SJCRH30 (cell line): Measurements from ENCODE around the gene ZMYND10. TPM values are rescaled to one million over a fixed set of nuclear protein-coding genes. Genes with fewer than 3 reads are reported as not detected.
A peak's percentile ranks its signal among the peaks of the same experiment; 100 is the strongest.

Source experiments
- DNase-seq, 2 experiments: peaks; one replicate each; pipeline ENCODE4 v3.0.0-alpha.2; 2015 to 2020
- H3K27ac ChIP-seq: fragments of 250-450 bp; sonication (Bioruptor Pico); 2 replicates; pipeline ENCODE4 v1.5.1; 2020; ENCODE audit warnings: mild to moderate bottlenecking, moderate library complexity
- H3K27me3 ChIP-seq: fragments of 250-450 bp; sonication (Bioruptor Pico); 2 replicates; pipeline ENCODE4 v1.5.1; 2020; ENCODE audit warnings: mild to moderate bottlenecking, moderate library complexity
- H3K36me3 ChIP-seq: fragments of 250-450 bp; sonication (Bioruptor Pico); 2 replicates; pipeline ENCODE4 v1.5.1; 2020; ENCODE audit warnings: mild to moderate bottlenecking, moderate library complexity
- H3K4me1 ChIP-seq: fragments of 250-450 bp; sonication (Bioruptor Pico); 2 replicates; pipeline ENCODE4 v1.5.1; 2020; ENCODE audit warnings: mild to moderate bottlenecking, moderate library complexity
- H3K4me3 ChIP-seq: fragments of 250-450 bp; sonication (Bioruptor Pico); 2 replicates; pipeline ENCODE4 v1.5.1; 2020; ENCODE audit warnings: mild to moderate bottlenecking, moderate library complexity
- H3K9me3 ChIP-seq: fragments of 250-450 bp; sonication (Bioruptor Pico); replicated peaks from 2 replicates; pipeline ENCODE4 v1.5.1; 2020; ENCODE audit warnings: mild to moderate bottlenecking, moderate library complexity
- total RNA-seq: library from RNA; depleted of rRNA; stranded (reverse); fragments of >200 nt; shearing (Covaris generic); gene quantifications from 2 replicates; pipeline ENCODE4 v1.2.3, GENCODE V29; 2014

ZMYND10 gene
- total RNA-seq, 1 experiment from 2014 or later: 0.99 TPM

DNA sequence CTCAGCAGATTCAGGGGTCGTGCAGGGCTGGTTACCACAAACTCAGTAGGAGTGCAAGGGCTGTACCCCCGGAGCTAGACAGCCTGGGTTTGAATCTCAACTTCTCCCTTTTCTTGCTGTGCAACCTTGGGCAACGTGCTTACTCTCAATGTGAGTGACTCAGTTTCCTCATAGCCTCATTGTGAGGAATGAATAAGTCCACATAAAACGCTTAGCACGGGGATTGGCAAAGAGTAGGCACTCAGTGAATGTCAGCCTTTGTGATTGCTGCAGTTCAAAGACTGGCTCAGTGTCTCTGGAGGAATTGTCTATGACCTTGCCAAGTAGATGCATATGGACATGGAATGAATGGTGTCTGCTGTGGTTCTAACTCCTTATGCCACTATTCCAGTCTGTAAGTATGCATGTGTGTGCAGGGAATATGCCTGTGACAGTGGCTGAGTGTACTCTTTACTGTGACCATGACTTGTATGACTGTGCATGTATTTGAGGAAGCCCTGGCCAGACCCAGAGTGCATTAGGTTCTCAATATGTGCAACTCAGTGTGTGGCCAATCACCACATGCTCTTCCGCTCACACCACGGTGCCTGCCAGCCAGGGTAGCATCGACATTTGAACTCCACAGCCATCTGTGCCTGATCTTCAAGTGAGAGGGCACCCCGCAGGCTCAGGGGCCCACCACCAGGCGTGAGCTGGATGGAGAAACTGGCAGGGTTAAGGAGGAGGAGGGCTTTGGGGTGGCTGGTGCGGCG, 45.4 kb downstream of the ZMYND10 start:
- peak; percentile 29 to 46 for DNase-seq
- H3K9me3 ChIP-seq: no peaks in the 10 kb centered on the region
- H3K36me3 ChIP-seq: no peaks in the 10 kb centered on the region
- no peaks in the 10 kb centered on the region for H3K27me3 ChIP-seq
- peak overlapping the region; percentile 42 for H3K27ac ChIP-seq
- peaks cover 8% of the 10 kb centered on the region; the same call in 1 of the 2 replicates for H3K4me1 ChIP-seq
- H3K4me3 ChIP-seq: peak overlapping the region; percentile 70

DNA sequence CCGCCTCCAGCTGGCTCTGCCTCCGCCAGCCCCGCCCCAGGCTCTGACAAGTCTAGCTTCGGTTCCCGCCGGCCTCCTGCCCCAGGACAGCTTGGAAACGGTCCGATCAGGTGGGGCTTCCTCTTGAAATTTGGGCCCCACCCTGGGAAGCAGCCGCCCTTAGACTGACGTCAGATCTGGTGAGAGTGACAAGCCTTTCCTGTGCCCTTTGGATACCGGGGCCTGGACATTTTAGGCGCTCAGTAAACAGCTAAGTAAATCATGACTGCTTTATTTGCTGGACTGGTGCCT, 45.9 kb downstream of the ZMYND10 start:
- Histone ChIP-seq H3K9me3 (no peaks in the 10 kb centered on the region), H3K4me1 (peaks cover 8% of the 10 kb centered on the region; the same call in 1 of the 2 replicates), H3K27ac (peak overlapping the region; percentile 42), H3K4me3 (peak overlapping the region; percentile 70), H3K36me3 (no peaks in the 10 kb centered on the region), H3K27me3 (no peaks in the 10 kb centered on the region)
- no peak for DNase-seq

DNA sequence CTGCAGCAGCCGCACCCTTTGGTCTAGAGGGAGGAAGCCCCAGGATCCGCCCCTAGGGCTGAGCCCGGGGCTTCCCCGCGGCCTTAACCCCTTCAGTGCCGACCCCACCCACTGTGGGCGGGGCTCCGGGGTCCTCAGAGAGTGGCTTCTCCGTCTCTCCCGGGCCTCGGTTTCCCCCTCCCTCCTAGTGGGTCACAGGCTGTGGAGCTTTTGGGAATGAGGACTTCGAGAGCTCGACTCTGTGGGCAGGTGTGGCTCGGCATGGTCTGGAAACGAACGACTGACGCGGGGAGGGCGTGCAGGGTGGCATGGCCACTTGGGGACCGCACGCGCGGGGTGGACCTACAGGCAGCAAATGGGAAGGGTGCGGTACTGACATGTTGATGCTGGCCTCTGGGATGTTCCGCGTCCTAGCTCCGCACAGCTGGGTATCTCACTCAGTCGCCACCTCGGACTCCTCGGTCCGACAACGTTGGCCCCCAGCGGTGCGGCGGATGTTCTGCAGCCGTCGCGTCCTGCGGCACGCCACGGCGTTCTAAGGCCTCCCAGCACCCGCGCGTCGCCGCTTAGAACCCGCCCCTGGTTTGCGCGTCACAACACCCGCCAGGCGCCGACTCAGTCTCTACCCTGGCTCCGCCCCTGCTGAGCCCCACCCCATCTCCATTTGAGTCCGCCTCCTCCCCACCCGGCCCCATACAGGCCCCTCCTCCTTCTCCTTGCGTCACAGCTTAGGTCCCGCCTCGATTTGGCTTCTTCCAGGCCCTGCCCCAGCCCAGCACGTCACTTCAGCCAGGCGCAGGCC, 46.5 kb downstream of the ZMYND10 start, which contains the start of the genes HYAL3 and NAA80:
Gene HYAL3, minus strand, starts transcription at position 570 of the 802 bp plus-strand sequence. CDS start 3,803 bp downstream, outside the sequence.
Gene NAA80, minus strand, starts transcription at position 570 of the 802 bp plus-strand sequence. CDS start 1,942 bp downstream, outside the sequence.
- Histone ChIP-seq H3K4me3 (peak within 1 kb of the TSS; percentile 70), H3K27me3 (no peaks in the 10 kb centered on the region), H3K36me3 (no peaks in the 10 kb centered on the region), H3K27ac (peak within 1 kb of the TSS; percentile 42), H3K4me1 (peaks cover 8% of the 10 kb centered on the region; the same call in 1 of the 2 replicates), H3K9me3 (no peaks in the 10 kb centered on the region)
- DNase-seq: peak; percentile 99

DNA sequence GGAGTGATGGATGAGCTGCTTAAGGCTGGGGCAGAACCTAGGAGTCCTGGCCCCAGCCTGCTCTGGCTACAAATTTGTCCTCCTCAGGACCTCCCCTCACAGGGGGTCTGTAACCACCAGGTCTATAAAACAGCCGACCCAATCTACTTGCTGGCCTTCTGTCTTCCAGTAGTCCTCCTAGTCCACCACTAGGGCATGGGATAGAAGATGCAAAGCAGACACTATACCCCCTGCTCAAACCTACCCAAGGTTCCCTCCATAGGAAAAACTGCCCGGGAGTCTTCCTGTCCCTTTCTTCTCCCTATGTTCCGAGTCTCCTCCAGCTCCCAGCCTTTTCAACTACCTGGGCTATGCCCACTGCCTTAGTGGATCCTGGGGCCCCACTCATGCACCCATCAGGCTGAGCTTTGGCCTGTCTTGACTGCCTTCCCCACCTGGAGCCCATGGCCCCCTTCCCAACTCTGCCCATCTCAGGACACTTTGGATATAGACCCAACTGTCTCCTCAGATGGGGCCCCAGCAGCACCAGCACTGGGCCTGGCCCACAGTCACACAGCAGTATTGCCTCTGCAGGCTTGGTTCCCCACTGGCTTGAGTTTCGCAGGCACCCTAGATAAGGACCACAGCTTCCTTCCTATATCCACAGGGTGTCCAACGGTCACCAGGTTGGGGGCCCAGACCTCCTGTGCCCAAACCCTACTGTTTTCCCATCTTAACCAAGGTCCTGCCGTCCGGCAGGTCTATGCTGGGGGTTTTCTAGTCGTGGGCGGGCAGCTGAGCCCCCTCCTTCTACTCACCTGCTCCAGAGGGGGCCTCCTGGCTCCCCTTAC, 47.4 kb downstream of the ZMYND10 start:
- H3K36me3 ChIP-seq: no peaks in the 10 kb centered on the region
- no peaks in the 10 kb centered on the region for H3K9me3 ChIP-seq
- H3K27ac ChIP-seq: no peak overlapping the region
- no peaks in the 10 kb centered on the region for H3K27me3 ChIP-seq
- DNase-seq: no peak
- H3K4me1 ChIP-seq: peaks cover 8% of the 10 kb centered on the region; the same call in 1 of the 2 replicates
- peak overlapping the region; percentile 70 for H3K4me3 ChIP-seq

DNA sequence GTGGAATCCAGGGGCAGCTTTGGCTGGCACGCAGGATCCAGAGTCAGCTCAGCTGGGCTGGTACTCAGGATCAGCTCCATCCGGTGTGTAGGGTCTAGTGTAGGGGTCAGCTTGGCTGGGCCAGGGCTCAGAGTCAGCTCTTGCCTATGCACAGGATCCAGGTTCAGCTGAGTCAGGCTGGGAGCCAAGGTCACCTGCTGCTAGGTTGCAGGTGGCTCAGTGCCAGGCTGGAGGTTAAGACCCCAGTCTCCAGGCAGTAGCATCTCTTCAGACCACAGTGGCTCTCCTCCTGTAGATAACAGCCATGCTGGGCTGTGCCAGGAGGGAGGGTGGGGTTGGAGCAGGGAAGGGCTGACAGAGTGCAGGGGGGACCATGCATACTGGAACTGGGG, 48.2 kb downstream of the ZMYND10 start:
- peaks cover 8% of the 10 kb centered on the region; the same call in 1 of the 2 replicates for H3K4me1 ChIP-seq
- no peaks in the 10 kb centered on the region for H3K27me3 ChIP-seq
- no peak overlapping the region for H3K4me3 ChIP-seq
- no peak overlapping the region for H3K27ac ChIP-seq
- DNase-seq: no peak
- H3K9me3 ChIP-seq: no peaks in the 10 kb centered on the region
- H3K36me3 ChIP-seq: no peaks in the 10 kb centered on the region

DNA sequence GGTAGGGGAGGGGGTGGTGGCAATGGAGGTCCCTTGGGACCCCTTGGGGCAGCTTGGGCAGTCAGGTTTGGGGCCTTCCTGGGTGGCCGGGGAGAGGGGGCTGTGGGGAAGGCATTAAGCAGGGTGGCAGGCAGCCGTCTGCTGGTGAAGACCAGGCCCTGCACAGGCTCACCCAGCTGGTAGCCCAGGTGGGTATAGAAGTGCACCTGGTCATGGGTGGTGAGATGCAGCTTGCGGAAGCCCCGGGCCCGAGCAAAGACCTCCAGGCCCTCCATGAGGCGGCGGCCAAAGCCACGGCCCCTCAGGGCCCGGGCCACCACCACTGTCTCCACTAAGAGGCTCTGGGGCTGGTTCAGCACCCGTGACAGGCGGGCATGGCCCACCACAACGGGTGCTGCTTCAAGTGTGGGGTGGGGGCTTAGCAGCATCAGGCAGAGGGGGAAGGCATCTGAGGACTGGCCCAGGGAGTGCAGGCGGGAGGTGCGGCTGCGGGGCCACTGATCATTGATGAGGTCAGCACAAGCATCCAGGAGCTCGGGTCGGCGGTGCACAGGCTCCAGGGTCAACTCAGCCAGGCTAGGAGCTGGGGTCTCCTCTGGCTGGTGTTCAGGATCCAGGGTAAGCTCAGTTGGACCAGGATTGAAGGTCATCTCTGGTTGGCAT, 48.7 kb downstream of the ZMYND10 start:
- no peaks in the 10 kb centered on the region for H3K27me3 ChIP-seq
- peaks cover 8% of the 10 kb centered on the region; the same call in 1 of the 2 replicates for H3K4me1 ChIP-seq
- no peak for DNase-seq
- no peaks in the 10 kb centered on the region for H3K36me3 ChIP-seq
- no peaks in the 10 kb centered on the region for H3K9me3 ChIP-seq
- no peak overlapping the region for H3K4me3 ChIP-seq
- no peak overlapping the region for H3K27ac ChIP-seq

DNA sequence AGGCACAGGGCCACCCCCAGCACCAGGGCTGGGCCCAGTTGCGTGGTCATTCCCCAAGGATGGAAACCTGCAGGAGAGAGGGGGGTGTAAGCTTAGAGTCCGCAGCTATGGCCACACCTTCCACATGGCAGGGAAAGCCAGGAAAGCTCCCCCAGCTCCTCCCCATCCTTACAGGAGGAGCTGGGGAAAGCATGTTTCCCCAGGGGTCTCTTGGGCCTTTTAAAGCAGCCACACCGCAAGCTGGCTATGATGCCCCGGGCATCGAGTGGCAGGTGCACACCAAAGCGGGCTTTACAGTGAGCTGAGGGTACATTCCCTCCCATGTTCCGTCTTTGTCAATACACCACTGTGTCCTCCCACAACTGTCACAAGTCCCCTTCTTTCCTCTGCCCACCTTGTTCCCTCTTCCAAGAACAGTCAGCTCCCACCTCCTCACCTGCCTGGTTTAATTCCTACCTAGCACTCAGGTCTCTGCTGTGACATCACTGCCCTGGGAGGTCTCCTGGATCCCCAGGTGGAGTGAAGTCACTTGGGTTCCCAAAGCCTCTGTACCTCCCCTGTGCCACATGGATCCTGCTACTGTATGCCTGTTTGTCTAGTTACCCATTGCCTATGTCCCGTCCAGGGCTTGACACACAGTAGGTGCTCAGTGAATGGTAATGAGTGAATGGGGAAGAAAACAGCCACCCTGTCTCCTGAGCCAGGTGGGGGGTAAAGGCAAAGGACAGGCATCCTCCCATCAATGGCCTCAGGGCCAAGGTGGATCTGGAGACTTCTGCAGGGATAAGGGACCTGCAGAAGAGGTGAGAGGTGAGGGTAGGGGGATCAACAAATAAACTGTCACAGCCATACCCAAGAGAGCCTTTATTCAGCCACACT, 49.7 kb downstream of the ZMYND10 start:
- no peak for DNase-seq
- H3K36me3 ChIP-seq: no peaks in the 10 kb centered on the region
- H3K27me3 ChIP-seq: no peaks in the 10 kb centered on the region
- H3K9me3 ChIP-seq: no peaks in the 10 kb centered on the region
- no peak overlapping the region for H3K4me3 ChIP-seq
- peaks cover 8% of the 10 kb centered on the region; the same call in 1 of the 2 replicates for H3K4me1 ChIP-seq
- no peak overlapping the region for H3K27ac ChIP-seq

DNA sequence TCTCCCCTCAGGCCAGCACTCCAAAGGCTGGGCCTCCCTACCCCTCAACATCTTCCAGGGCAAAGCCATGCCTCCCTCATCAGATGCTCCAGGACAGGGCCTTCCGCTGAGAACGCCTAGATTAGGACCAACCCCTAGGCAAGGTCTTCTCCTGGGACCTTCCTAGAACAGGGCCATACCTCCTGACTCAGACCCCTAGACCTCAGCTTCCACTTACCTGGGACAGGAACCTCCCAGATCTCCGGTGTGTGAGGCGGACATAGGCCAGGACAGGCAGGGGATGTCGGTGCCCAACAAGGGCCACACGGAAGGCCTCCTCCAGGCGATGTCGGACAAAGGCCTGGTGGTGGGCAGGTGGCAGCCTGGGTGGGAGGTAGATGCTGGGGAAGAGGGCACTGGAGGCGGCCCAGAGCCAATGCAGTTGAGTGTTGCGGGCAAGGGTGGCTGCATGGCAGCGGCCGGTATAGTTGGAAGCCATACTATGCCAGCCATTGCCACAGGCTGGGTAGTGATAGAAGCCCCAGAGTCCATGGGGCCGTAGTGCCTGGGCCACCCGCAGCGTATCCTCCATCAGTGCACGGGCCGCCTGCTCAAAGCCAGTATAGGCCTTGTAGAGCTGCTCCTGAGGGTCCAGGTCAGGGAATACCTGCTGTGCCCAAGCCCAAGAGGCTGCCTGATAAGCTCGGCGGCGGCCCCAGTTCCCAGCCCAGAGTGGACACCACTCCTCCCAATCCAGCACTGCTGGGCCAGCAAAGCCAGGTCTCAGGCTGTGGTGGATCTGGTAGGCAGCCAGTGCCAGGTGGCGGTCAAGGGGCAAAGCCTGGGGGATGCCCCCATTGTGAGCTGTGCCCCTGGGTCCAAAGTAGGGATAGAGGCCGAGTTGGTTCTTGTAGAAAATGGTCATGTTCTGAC, 50.8 kb downstream of the ZMYND10 start:
- Histone ChIP-seq H3K4me1 (no peaks in the 10 kb centered on the region; the same call in 1 of the 2 replicates), H3K4me3 (no peak overlapping the region), H3K27ac (no peak overlapping the region), H3K36me3 (peaks cover 8% of the 10 kb centered on the region), H3K9me3 (no peaks in the 10 kb centered on the region), H3K27me3 (no peaks in the 10 kb centered on the region)
- DNase-seq: no peak

DNA sequence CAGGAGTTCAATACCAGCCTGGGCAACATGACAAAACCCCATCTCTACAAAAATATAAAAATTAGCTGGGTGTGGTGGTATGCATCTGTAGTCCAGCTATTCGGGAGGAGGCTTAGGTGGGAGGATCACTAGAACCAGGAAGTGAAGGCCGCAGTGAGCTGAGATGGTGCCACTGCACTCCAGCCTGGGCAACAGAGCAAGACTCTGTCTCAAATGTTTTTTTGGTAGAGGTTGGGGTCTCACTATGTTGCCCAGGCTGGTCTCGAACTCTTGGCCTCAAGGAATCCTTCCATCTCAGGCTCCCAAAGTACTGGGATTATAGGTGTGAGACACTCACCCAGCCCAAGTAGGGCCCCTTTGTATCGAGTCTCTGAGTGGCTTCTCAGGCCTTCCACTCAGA, 51.4 kb downstream of the ZMYND10 start:
- no peak for DNase-seq
- Histone ChIP-seq H3K36me3 (peaks cover 13% of the 10 kb centered on the region), H3K4me3 (no peak overlapping the region), H3K27ac (no peak overlapping the region), H3K9me3 (no peaks in the 10 kb centered on the region), H3K4me1 (no peaks in the 10 kb centered on the region; the same call in 1 of the 2 replicates), H3K27me3 (no peaks in the 10 kb centered on the region)

DNA sequence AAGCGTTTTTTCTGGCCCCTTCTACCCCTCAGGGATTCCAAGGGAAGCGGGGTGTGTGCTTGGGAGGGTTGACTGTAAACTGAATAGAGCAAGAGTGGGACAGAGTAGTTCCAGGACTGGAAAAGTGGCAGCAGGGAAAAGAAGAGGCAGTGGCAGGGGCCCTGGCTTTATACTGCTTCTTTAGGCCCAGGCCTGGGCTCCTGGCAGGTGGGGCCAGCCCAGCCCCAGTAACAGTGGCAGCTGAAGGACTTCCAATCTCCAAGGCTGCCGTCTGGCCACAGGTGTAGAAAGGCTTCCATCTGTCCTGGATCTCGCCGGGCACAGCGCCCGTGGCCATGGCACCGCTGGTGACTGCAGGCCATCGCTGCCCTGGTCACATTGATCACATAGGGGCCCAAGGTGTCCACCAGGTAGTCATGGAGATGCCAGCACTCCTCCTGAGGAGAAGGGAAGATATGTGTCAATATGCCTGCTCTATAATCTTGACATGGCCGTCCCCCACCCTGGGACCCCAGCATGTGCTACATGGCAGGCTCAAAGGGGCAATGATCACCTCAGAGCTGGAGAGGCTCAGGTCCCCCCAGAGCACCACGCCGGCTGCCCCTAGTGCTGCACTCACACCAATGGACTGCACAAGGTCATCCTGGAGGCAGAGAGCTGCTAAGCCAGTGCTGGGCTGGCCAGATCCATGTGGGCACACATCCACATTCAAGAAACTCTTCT, 52.3 kb downstream of the ZMYND10 start:
- H3K27ac ChIP-seq: no peak overlapping the region; the same call in 1 of the 2 replicates
- no peaks in the 10 kb centered on the region for H3K27me3 ChIP-seq
- no peak for DNase-seq

DNA sequence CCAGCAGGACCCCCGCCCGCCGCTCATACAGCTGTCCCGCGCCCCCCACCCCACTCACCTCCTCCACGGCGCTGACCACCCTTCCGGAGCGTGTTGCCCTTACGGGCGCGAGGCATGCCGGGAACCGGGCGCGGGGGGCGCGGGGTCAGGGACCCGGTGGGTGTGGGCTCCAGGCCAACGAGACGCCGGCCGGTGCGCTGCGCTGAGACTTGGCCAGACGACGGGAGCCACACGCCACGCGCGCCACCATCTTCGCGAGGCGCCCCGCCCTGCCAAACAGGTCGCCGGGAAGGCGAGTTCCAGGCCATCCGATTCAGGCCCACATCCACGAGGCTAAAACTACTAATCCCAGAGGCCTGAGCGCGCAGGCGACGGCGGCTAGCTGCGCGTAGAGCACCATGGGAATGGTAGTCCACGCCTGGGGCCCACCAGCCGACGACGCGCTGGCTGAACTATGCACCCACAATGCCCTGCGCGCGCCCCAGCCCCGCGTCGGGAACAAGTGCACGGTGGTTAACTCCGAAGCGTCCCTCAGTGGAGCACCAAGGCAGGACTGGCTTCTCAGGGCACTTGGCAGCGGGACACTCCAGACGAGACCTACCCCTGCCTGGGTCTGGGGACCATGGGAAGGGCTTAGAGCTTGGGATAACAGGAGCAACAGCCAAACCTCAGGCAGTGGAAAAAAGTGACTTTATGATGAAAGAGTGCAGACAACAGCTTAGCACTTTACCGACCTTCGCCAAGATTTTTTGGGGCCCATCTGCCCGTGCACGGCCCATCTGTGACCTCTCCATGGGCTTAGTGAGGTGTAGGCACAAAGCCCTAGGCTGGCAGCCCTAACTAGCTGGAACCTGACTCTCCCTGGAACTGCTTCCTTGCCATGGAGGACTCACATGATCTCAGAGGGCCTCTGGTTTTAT, 53.1 kb downstream of the ZMYND10 start, which contains the start of gene IFRD2:
Gene IFRD2, minus strand, starts transcription at position 271 of the 920 bp plus-strand sequence. Its CDS starts 155 bp downstream, at position 116.
- peak within 1 kb of the TSS; percentile 77 for H3K27ac ChIP-seq
- H3K36me3 ChIP-seq: peaks cover 24% of the 10 kb centered on the region
- DNase-seq: peak; percentile 96 to 97
- peak within 1 kb of the TSS; percentile 79 for H3K4me3 ChIP-seq
- H3K9me3 ChIP-seq: no peaks in the 10 kb centered on the region
- H3K4me1 ChIP-seq: no peaks in the 10 kb centered on the region; the same call in 1 of the 2 replicates
- H3K27me3 ChIP-seq: no peaks in the 10 kb centered on the region

More for the DNA sequence above, 52.3 kb downstream of the ZMYND10 start:
- Histone ChIP-seq H3K4me3 (peak overlapping the region; percentile 79), H3K4me1 (no peaks in the 10 kb centered on the region; the same call in 1 of the 2 replicates), H3K36me3 (peaks cover 19% of the 10 kb centered on the region), H3K9me3 (no peaks in the 10 kb centered on the region)
